Activated CD4-positive, alpha-beta T cell treated with anti-CD3 and anti-CD28 coated beads, Interleukin-2, amount 10 ng/mL, durations not matched to agents 7 days and 5 days (primary cell): ENCODE measurements around the gene SYNDIG1. TPM values are rescaled to one million over a fixed set of nuclear protein-coding genes. Genes with fewer than 3 reads are reported as not detected.
"Not testable (repeated sequence)": the region's sequence is repeated elsewhere in the genome, so short reads cannot be mapped to it uniquely, and the experiment has no call there.

Experiments used
- CTCF ChIA-PET: fragments of 350-600 bp; sonication (Branson Sonifier 250); formaldehyde crosslinking; loops from one replicate; lab custom pipeline; 2021; ENCODE audit warnings: antibody characterized with exemption; lab: Charles Lee
- POLR2A ChIA-PET: fragments of 350-600 bp; sonication (Branson Sonifier 250); formaldehyde crosslinking; loops from one replicate; lab custom pipeline; 2021; ENCODE audit warnings: antibody characterized with exemption; lab: Charles Lee
- DNase-seq: peaks from one replicate; pipeline ENCODE4 v3.0.0-alpha.2; 2020
- H3K27ac Mint-ChIP-seq: one replicate; pipeline ENCODE4 v1.8.0; 2021; ENCODE audit warnings: mild to moderate bottlenecking, moderate library complexity, mixed read lengths
- H3K27me3 Mint-ChIP-seq: one replicate; pipeline ENCODE4 v1.8.0; 2021; ENCODE audit warnings: mixed read lengths
- H3K36me3 Mint-ChIP-seq: one replicate; pipeline ENCODE4 v1.8.0; 2021; ENCODE audit warnings: low read depth, mixed read lengths
- H3K4me1 Mint-ChIP-seq: one replicate; pipeline ENCODE4 v1.8.0; 2021; ENCODE audit warnings: mixed read lengths
- H3K4me3 Mint-ChIP-seq: one replicate; pipeline ENCODE4 v1.8.0; 2021; ENCODE audit warnings: mild to moderate bottlenecking, moderate library complexity, mixed read lengths
- H3K9me3 Mint-ChIP-seq: one replicate; pipeline ENCODE4 v1.8.0; 2021; ENCODE audit warnings: mixed read lengths
- total RNA-seq, 2 experiments: library from RNA; stranded (reverse); gene quantifications; one replicate each; pipeline ENCODE4 v1.2.3, GENCODE V29; 2021

The SYNDIG1 gene
- total RNA-seq, 2 experiments from 2014 or later = not detected

- POLR2A ChIA-PET = no interaction called here
- CTCF ChIA-PET = no interaction called here
- H3K9me3 Mint-ChIP-seq = no peaks in the 10 kb centered on the region
- no peaks in the 10 kb centered on the region for H3K36me3 Mint-ChIP-seq
- no peak overlapping the region for H3K27ac Mint-ChIP-seq
- H3K4me3 Mint-ChIP-seq = no peak overlapping the region
- no peaks in the 10 kb centered on the region for H3K4me1 Mint-ChIP-seq
- DNase-seq = no peak
- H3K27me3 Mint-ChIP-seq = no peaks in the 10 kb centered on the region
Measured at GRCh38 chr20:24506696-24507095, 37.3 kb downstream of the SYNDIG1 start.

DNA sequence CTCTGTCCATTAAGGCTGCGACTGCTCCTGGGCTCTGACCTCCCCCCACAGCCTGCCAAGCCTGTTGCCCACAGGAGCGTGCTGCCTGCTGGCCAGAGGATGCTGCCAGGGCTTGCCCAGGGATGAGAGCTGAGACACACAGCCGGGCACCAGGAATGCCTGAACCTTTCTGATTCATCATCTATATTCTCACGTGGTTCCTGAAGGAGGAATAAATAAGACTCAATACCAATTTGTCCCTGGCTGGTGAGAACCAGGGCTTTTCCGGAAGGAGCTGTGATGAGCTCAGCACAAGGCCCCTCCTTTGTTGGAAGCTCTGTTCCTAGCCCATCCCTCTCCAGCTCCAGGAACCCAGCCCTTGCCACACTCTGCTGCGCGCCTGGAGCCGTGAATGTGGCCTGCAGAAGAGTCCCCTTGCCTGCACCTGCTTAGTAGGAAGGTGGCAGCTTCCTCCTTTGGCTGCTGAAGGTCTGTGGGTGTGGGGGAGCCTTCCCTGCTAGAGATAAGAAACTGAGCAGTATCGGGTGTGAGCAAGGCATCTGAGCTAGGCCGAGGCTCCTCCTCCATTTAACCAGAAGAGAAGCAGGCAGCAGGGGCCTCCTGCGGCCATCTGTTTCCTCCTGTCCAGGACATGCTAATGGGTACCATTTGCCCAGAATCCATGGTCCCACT is 37.9 kb downstream of the SYNDIG1 start:
- ChIA-PET POLR2A (no interaction called here), CTCF (no interaction called here)
- no peak overlapping the region for H3K4me3 Mint-ChIP-seq
- no peaks in the 10 kb centered on the region for H3K9me3 Mint-ChIP-seq
- H3K27ac Mint-ChIP-seq = no peak overlapping the region
- no peak for DNase-seq
- no peaks in the 10 kb centered on the region for H3K4me1 Mint-ChIP-seq
- H3K27me3 Mint-ChIP-seq = no peaks in the 10 kb centered on the region
- no peaks in the 10 kb centered on the region for H3K36me3 Mint-ChIP-seq

DNA sequence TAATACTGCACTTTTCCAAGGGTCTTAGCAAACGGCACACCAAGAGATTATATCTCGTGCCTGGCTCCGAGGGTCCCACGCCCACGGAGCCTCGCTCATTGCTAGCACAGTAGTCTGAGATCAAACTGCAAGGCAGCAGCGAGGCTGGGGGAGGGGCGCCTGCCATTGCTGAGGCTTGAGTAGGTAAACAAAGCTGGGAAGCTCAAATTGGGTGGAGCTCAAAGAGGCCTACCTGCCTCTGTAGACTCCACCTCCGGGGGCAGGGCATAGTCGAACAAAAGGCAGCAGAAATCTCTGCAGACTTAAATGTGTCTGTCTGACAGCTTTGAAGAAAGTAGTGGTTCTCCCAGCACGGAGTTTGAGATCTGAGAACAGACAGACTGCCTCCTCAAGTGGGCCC is 43.0 kb downstream of the SYNDIG1 start:
- H3K36me3 Mint-ChIP-seq, H3K27ac Mint-ChIP-seq, H3K4me1 Mint-ChIP-seq, H3K27me3 Mint-ChIP-seq, H3K4me3 Mint-ChIP-seq, H3K9me3 Mint-ChIP-seq, POLR2A ChIA-PET, CTCF ChIA-PET, DNase-seq: not testable (repeated sequence)

GRCh38 chr20:24518515-24518914 is 49.1 kb downstream of the SYNDIG1 start:
- no peak overlapping the region for H3K4me3 Mint-ChIP-seq
- ChIA-PET CTCF (interaction anchor here (0.6 kb wide), 1 partner anchor 13 kb away, joined by 3 read pairs; no protein-coding TSS in a partner anchor), POLR2A (no interaction called here)
- H3K9me3 Mint-ChIP-seq = no peaks in the 10 kb centered on the region
- no peaks in the 10 kb centered on the region for H3K36me3 Mint-ChIP-seq
- no peak overlapping the region for H3K27ac Mint-ChIP-seq
- H3K27me3 Mint-ChIP-seq = no peaks in the 10 kb centered on the region
- no peak for DNase-seq
- H3K4me1 Mint-ChIP-seq = peaks cover 2% of the 10 kb centered on the region

- Mint-ChIP-seq H3K27me3 (no peaks in the 10 kb centered on the region), H3K27ac (no peak overlapping the region), H3K4me1 (peaks cover 2% of the 10 kb centered on the region), H3K4me3 (no peak overlapping the region), H3K36me3 (no peaks in the 10 kb centered on the region), H3K9me3 (no peaks in the 10 kb centered on the region)
- CTCF ChIA-PET = no interaction called here
- DNase-seq = no peak
- POLR2A ChIA-PET = no interaction called here
Measured at GRCh38 chr20:24519476-24519875, 50.0 kb downstream of the SYNDIG1 start.

DNA sequence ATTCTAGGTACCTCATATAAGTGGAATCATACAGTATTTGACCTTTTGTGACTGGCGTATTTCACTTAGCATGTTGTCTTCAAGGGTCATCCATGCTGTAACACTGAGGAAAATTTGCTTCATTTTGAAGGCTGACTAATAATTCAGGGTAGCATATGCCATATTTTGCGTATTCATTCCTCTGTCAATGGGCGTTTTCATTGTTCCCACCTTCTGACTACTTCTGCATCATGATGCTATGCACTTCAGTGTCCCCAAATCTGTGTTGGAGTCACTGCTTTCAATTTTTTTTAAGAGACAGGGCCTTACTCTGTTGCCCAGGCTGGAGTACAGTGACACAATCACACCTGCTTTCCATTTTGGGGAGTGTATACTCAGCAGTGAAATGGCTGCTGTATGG is 51.6 kb downstream of the SYNDIG1 start:
- H3K4me1 Mint-ChIP-seq = peaks cover 2% of the 10 kb centered on the region
- H3K4me3 Mint-ChIP-seq = no peak overlapping the region
- no peak for DNase-seq
- POLR2A ChIA-PET = no interaction called here
- H3K27me3 Mint-ChIP-seq = no peaks in the 10 kb centered on the region
- H3K36me3 Mint-ChIP-seq = no peaks in the 10 kb centered on the region
- no peak overlapping the region for H3K27ac Mint-ChIP-seq
- no peaks in the 10 kb centered on the region for H3K9me3 Mint-ChIP-seq
- CTCF ChIA-PET = no interaction called here

GRCh38 chr20:24522452-24523330 is 53.3 kb downstream of the SYNDIG1 start:
- H3K27me3 Mint-ChIP-seq = no peaks in the 10 kb centered on the region
- CTCF ChIA-PET = interaction anchor here (0.6 to 1.2 kb wide), 2 partner anchors 12 to 28 kb away, joined by 3 to 5 read pairs; no protein-coding TSS in a partner anchor
- no peaks in the 10 kb centered on the region for H3K9me3 Mint-ChIP-seq
- H3K4me1 Mint-ChIP-seq = peaks cover 2% of the 10 kb centered on the region
- H3K4me3 Mint-ChIP-seq = no peak overlapping the region
- no peaks in the 10 kb centered on the region for H3K36me3 Mint-ChIP-seq
- no peak for DNase-seq
- POLR2A ChIA-PET = no interaction called here
- no peak overlapping the region for H3K27ac Mint-ChIP-seq

GRCh38 chr20:24523661-24524060 is 54.2 kb downstream of the SYNDIG1 start:
- DNase-seq = no peak
- CTCF ChIA-PET = no interaction called here
- Mint-ChIP-seq H3K36me3 (no peaks in the 10 kb centered on the region), H3K4me3 (no peak overlapping the region), H3K27me3 (no peaks in the 10 kb centered on the region), H3K27ac (no peak overlapping the region), H3K4me1 (peaks cover 2% of the 10 kb centered on the region), H3K9me3 (no peaks in the 10 kb centered on the region)
- POLR2A ChIA-PET = no interaction called here

DNA sequence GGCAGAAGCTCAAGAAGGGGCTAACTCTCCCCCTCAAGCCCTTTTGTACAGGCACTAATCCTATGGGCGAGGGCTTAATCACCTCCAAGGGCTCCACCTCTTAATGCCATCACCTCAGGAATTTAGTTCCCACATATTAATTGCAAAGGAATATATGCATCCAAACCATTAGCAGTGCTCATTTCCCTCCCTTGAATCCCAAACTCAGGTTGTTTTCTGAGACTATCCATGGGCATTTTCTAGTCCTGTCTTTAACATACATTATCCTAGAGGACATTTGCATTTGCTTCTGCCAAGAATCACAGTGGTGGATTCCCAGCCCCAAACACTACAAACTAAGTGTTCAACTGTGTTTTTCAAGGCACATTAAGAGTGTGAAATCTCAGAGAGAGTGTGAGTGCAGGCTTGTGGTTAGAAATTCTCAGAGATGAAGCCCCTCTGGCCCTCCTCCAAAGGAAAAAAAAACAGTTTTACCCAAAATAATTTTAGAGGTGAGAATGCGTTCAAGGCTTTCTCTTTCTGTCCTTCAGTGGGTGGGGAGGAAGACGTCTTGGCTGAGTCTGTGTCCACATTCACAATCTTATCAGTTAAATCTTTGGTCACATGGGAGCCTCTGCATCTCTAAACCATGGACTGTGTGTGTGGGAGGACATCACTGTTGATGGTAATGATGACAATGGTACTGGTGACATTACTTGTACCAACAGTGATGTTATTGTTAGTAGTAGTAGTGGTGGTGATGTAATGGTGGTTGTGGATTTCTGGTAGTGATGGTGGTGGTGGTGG is 59.3 kb downstream of the SYNDIG1 start:
- POLR2A ChIA-PET = no interaction called here
- no peaks in the 10 kb centered on the region for H3K27me3 Mint-ChIP-seq
- CTCF ChIA-PET = no interaction called here
- H3K27ac Mint-ChIP-seq = no peak overlapping the region
- H3K9me3 Mint-ChIP-seq = no peaks in the 10 kb centered on the region
- no peak overlapping the region for H3K4me3 Mint-ChIP-seq
- no peaks in the 10 kb centered on the region for H3K36me3 Mint-ChIP-seq
- DNase-seq = no peak
- H3K4me1 Mint-ChIP-seq = no peaks in the 10 kb centered on the region

DNA sequence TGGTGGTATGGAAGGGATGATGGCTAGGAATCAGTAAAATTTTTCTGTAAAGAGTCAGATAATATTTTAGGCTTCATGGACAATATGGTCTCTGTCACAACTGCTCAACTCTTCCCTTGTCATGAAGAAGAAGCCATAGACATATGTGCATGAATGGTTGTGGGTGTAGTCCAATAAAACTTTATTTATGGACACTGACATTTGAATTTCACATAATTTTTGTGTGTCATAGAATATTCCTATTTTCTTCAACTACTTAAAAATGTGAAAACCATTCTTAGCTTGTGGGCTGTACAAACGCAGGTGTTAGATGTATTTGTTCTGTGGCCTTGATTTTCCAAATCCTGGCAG is 59.9 kb downstream of the SYNDIG1 start:
- H3K4me1 Mint-ChIP-seq = no peaks in the 10 kb centered on the region
- H3K27ac Mint-ChIP-seq = no peak overlapping the region
- H3K27me3 Mint-ChIP-seq = no peaks in the 10 kb centered on the region
- H3K36me3 Mint-ChIP-seq = no peaks in the 10 kb centered on the region
- DNase-seq = no peak
- CTCF ChIA-PET = no interaction called here
- no peaks in the 10 kb centered on the region for H3K9me3 Mint-ChIP-seq
- no peak overlapping the region for H3K4me3 Mint-ChIP-seq
- POLR2A ChIA-PET = no interaction called here

- no peak overlapping the region for H3K4me3 Mint-ChIP-seq
- H3K9me3 Mint-ChIP-seq = no peaks in the 10 kb centered on the region
- no peaks in the 10 kb centered on the region for H3K4me1 Mint-ChIP-seq
- ChIA-PET CTCF (no interaction called here), POLR2A (no interaction called here)
- DNase-seq = no peak
- no peaks in the 10 kb centered on the region for H3K36me3 Mint-ChIP-seq
- no peaks in the 10 kb centered on the region for H3K27me3 Mint-ChIP-seq
- H3K27ac Mint-ChIP-seq = no peak overlapping the region
Measured at GRCh38 chr20:24530131-24530680, 60.8 kb downstream of the SYNDIG1 start.

GRCh38 chr20:24531202-24531601 is 61.8 kb downstream of the SYNDIG1 start:
- Mint-ChIP-seq H3K4me1 (no peaks in the 10 kb centered on the region), H3K27me3 (no peaks in the 10 kb centered on the region), H3K27ac (no peak overlapping the region), H3K36me3 (no peaks in the 10 kb centered on the region), H3K4me3 (no peak overlapping the region), H3K9me3 (no peaks in the 10 kb centered on the region)
- POLR2A ChIA-PET = no interaction called here
- DNase-seq = no peak
- CTCF ChIA-PET = no interaction called here
